Left ventricle myocardium superior (tissue), 1 donor: ENCODE measurements around the gene SAMD1. TPM values are rescaled to one million over a fixed set of nuclear protein-coding genes. Genes with fewer than 3 reads are reported as not detected.

Source experiments
- ATAC-seq: fragments of 200-7000 bp; cut with Tn5 transposase; one replicate; pipeline ENCODE4 v1.9.1; 2020; ENCODE audit warnings: mild to moderate bottlenecking, moderate library complexity
- DNase-seq: peaks from one replicate; pipeline ENCODE4 v3.0.0-alpha.2; 2020
- intact Hi-C: fragments of 100-400 bp; cut with micrococcal nuclease; formaldehyde crosslinking; loops from one replicate; pipeline ENCODE4 v1.11.0; 2022
- total RNA-seq: library from RNA; stranded (reverse); fragmentation: NEBNext Ultra II Directional; extraction: Animal tissue kit (Norgen Biotek cat#: 25700); gene quantifications from one replicate; pipeline ENCODE4 v1.2.1, GENCODE V29; 2021
- donor health status: DM: no; HTN: yes; CAD: no; lungs with severe emphysema.

Gene SAMD1
- total RNA-seq, 1 donor from 2014 or later = 58.0 TPM

GRCh38 chr19:14114854-14115253, 24.3 kb upstream of the SAMD1 start:
- ATAC-seq = no peak
- intact Hi-C loops = no loop called here
- DNase-seq = peak; percentile 80

- DNase-seq (no peak), ATAC-seq (no peak)
- intact Hi-C loops = no loop called here
Observed at GRCh38 chr19:14114439-14114838, 23.9 kb upstream of the SAMD1 start.

- intact Hi-C loops = no loop called here
- DNase-seq (peak; percentile 65), ATAC-seq (no peak)
Observed at GRCh38 chr19:14113762-14114414, 23.3 kb upstream of the SAMD1 start.

GRCh38 chr19:14112809-14113385, 22.3 kb upstream of the SAMD1 start:
- intact Hi-C loops = no loop called here
- peak; percentile 69 for DNase-seq
- peak; percentile 34 for ATAC-seq

GRCh38 chr19:14112051-14112808, 21.7 kb upstream of the SAMD1 start:
- peak; percentile 16 for ATAC-seq
- peak; percentile 69 for DNase-seq
- intact Hi-C loops = no loop called here

- intact Hi-C loops = no loop called here
- DNase-seq (no peak), ATAC-seq (no peak)
Observed at GRCh38 chr19:14111486-14111885, 20.9 kb upstream of the SAMD1 start.

- no peak for DNase-seq
- intact Hi-C loops = no loop called here
Observed at GRCh38 chr19:14110650-14111049, 20.1 kb upstream of the SAMD1 start.

GRCh38 chr19:14107581-14108461, 17.3 kb upstream of the SAMD1 start:
- ATAC-seq = peak; percentile 91
- peak; percentile 88 for DNase-seq
- intact Hi-C loops = no loop called here

More at GRCh38 chr19:14110650-14111049, 20.1 kb upstream of the SAMD1 start:
- no peak for ATAC-seq

- peak; percentile 58 for ATAC-seq
- intact Hi-C loops = no loop called here
- peak; percentile 54 for DNase-seq
Observed at GRCh38 chr19:14106840-14107239, 16.3 kb upstream of the SAMD1 start.

GRCh38 chr19:14105680-14106079, 15.1 kb upstream of the SAMD1 start:
- intact Hi-C loops = no loop called here
- no peak for ATAC-seq
- no peak for DNase-seq

- intact Hi-C loops = no loop called here
- ATAC-seq = no peak
- DNase-seq = no peak
Observed at GRCh38 chr19:14103310-14103709, 12.8 kb upstream of the SAMD1 start.

GRCh38 chr19:14102756-14103155, 12.2 kb upstream of the SAMD1 start:
- ATAC-seq = no peak
- intact Hi-C loops = no loop called here
- no peak for DNase-seq

- intact Hi-C loops = no loop called here
- DNase-seq (no peak), ATAC-seq (no peak)
Observed at GRCh38 chr19:14102102-14102696, 11.6 kb upstream of the SAMD1 start.

GRCh38 chr19:14101003-14101545, 10.5 kb upstream of the SAMD1 start:
- DNase-seq = no peak
- ATAC-seq = no peak

GRCh38 chr19:14097532-14098151, 7.1 kb upstream of the SAMD1 start:
- intact Hi-C loops = no loop called here
- ATAC-seq (peak; percentile 34), DNase-seq (no peak)

More at GRCh38 chr19:14101003-14101545, 10.5 kb upstream of the SAMD1 start:
- intact Hi-C loops = no loop called here

- no peak for ATAC-seq
- DNase-seq = no peak
- intact Hi-C loops = no loop called here
Observed at GRCh38 chr19:14096272-14096992, 5.9 kb upstream of the SAMD1 start.

- intact Hi-C loops = no loop called here
- ATAC-seq = no peak
- no peak for DNase-seq
Observed at GRCh38 chr19:14094854-14095253, 4.3 kb upstream of the SAMD1 start.
